ENCODE measurements around the gene ALG5.

The ALG5 gene

GRCh38 chr13:36905944-36906343, 93.2 kb downstream of the ALG5 start:
- no peak overlapping the region for H3K4me3 Mint-ChIP-seq
- H3K27me3 Mint-ChIP-seq (ENCODE audit: low read depth): no peaks in the 10 kb centered on the region
- H3K27ac Mint-ChIP-seq: peak overlapping the region in 1 of 3 experiments; percentile 33
- peaks cover 12% of the 10 kb centered on the region for H3K9me3 Mint-ChIP-seq
- peaks cover 8% of the 10 kb centered on the region for H3K4me1 Mint-ChIP-seq
- TF ChIP-seq, protein P1, sequence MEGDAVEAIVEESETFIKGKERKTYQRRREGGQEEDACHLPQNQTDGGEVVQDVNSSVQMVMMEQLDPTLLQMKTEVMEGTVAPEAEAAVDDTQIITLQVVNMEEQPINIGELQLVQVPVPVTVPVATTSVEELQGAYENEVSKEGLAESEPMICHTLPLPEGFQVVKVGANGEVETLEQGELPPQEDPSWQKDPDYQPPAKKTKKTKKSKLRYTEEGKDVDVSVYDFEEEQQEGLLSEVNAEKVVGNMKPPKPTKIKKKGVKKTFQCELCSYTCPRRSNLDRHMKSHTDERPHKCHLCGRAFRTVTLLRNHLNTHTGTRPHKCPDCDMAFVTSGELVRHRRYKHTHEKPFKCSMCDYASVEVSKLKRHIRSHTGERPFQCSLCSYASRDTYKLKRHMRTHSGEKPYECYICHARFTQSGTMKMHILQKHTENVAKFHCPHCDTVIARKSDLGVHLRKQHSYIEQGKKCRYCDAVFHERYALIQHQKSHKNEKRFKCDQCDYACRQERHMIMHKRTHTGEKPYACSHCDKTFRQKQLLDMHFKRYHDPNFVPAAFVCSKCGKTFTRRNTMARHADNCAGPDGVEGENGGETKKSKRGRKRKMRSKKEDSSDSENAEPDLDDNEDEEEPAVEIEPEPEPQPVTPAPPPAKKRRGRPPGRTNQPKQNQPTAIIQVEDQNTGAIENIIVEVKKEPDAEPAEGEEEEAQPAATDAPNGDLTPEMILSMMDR (IDR thresholded peaks at IDR 0.05; ENCODE audit: unreplicated experiment in 3 of 3): no peak
- peaks cover 24% of the 10 kb centered on the region for H3K36me3 Mint-ChIP-seq (ENCODE audit: low read depth)

GRCh38 chr13:36903925-36904595, 95.1 kb downstream of the ALG5 start:
- Mint-ChIP-seq H3K9me3 (peaks cover 24% of the 10 kb centered on the region), H3K27ac (no peak overlapping the region), H3K4me3 (no peak overlapping the region), H3K4me1 (peaks cover 8% of the 10 kb centered on the region), H3K36me3 (ENCODE audit: low read depth) (peaks cover 38% of the 10 kb centered on the region), H3K27me3 (ENCODE audit: low read depth) (no peaks in the 10 kb centered on the region)
- TF ChIP-seq, protein P1 (IDR thresholded peaks at IDR 0.05; ENCODE audit: unreplicated experiment in 3 of 3): no peak

All from nephron (organoid).